B cell (primary cell): ENCODE data around the gene TOMM40L. TPM values are rescaled to one million over a fixed set of nuclear protein-coding genes. Genes with fewer than 3 reads are reported as not detected.

Experiments used
- ATAC-seq: fragments of 200-7000 bp; cut with Tn5 transposase; one replicate; pipeline ENCODE4 v1.10.0; 2021; ENCODE audit warnings: low read depth, mild to moderate bottlenecking, moderate number of reproducible peaks, moderate library complexity
- CTCF ChIA-PET: fragments of 350-600 bp; sonication (Branson Sonifier 250); formaldehyde crosslinking; loops from one replicate; lab custom pipeline; 2021; ENCODE audit warnings: antibody characterized with exemption, inconsistent platforms; lab: Charles Lee
- POLR2A ChIA-PET: fragments of 350-600 bp; sonication (Branson Sonifier 250); formaldehyde crosslinking; loops from one replicate; lab custom pipeline; 2021; ENCODE audit warnings: antibody characterized with exemption; lab: Charles Lee
- DNase-seq: peaks from one replicate; pipeline ENCODE4 v3.0.0; 2013
- H2AFZ ChIP-seq: 2 replicates; pipeline ENCODE4 v1.6.1; 2012; ENCODE audit warnings: mild to moderate bottlenecking, low read depth, low read length; ENCODE audit not compliant: insufficient read depth, poor library complexity, severe bottlenecking
- H3K27ac ChIP-seq, 2 donors: 1 replicate in 1 of 2; 2 replicates in 1 of 2; pipeline ENCODE4 v1.5.1; 2012 to 2013; ENCODE audit warnings: low read length in 2 of 2, mild to moderate bottlenecking in 2 of 2, moderate library complexity in 1 of 2
- H3K27me3 ChIP-seq, 4 experiments: fragments of 200-600 bp in 1 of 4; sonication (generic) in 1 of 4; replicated peaks in 1 of 4; 1 replicate in 2 of 4; 2 replicates in 2 of 4; pipeline versions ENCODE4 v1.6.1 to v1.7.0; 2013 to 2016; ENCODE audit warnings: low read length in 3 of 4, mild to moderate bottlenecking in 2 of 4, mixed read lengths in 1 of 4, moderate library complexity in 1 of 4; ENCODE audit not compliant: insufficient read depth in 4 of 4, control insufficient read depth in 3 of 4; ENCODE audit errors: control extremely low read depth in 1 of 4
- H3K36me3 ChIP-seq, 2 experiments: replicated peaks in 1 of 2; 1 replicate in 1 of 2; 2 replicates in 1 of 2; pipeline versions ENCODE4 v1.6.1 to v1.7.1; 2013; ENCODE audit warnings: low read length in 1 of 2; ENCODE audit not compliant: insufficient read depth in 2 of 2, control insufficient read depth in 1 of 2; ENCODE audit errors: control extremely low read depth in 1 of 2, extremely low read depth in 1 of 2
- H3K4me1 ChIP-seq, 2 donors: fragments of 200-600 bp in 1 of 2; sonication (generic) in 1 of 2; 1 replicate in 1 of 2; 2 replicates in 1 of 2; pipeline versions ENCODE4 v1.5.1 to v1.6.1; 2013 to 2017; ENCODE audit warnings: low read length in 2 of 2; ENCODE audit not compliant: control insufficient read depth in 2 of 2, insufficient read depth in 2 of 2
- H3K4me2 ChIP-seq: replicated peaks from 2 replicates; pipeline ENCODE3; 2012; ENCODE audit warnings: mild to moderate bottlenecking, low read depth, low read length; ENCODE audit not compliant: poor library complexity, severe bottlenecking
- H3K4me3 ChIP-seq, 5 experiments: fragments of 200-600 bp in 1 of 5; sonication (generic) in 1 of 5; 1 replicate in 3 of 5; 2 replicates in 2 of 5; pipeline versions ENCODE4 v1.5.1 to v1.7.0; 2011 to 2016; ENCODE audit warnings: low read length in 4 of 5, mild to moderate bottlenecking in 4 of 5, low read depth in 2 of 5, control low read depth in 1 of 5, moderate library complexity in 1 of 5; ENCODE audit not compliant: insufficient read depth in 1 of 5; ENCODE audit errors: control extremely low read depth in 1 of 5, extremely low read depth in 1 of 5
- H3K79me2 ChIP-seq: fragments of 200-600 bp; sonication (generic); one replicate; pipeline ENCODE4 v1.6.0; 2016; ENCODE audit warnings: low read length; ENCODE audit not compliant: control insufficient read depth, insufficient read depth
- H3K9ac ChIP-seq: fragments of 200-600 bp; sonication (generic); 2 replicates; pipeline ENCODE4 v1.6.1; 2017; ENCODE audit warnings: mild to moderate bottlenecking, low read length, moderate library complexity
- H3K9me3 ChIP-seq, 3 donors: one replicate each; pipeline versions ENCODE4 v1.6.1 to v1.7.1; 2013; ENCODE audit warnings: low read length in 2 of 3; ENCODE audit not compliant: control insufficient read depth in 2 of 3, insufficient read depth in 1 of 3; ENCODE audit errors: control extremely low read depth in 1 of 3
- H4K20me1 ChIP-seq: 2 replicates; pipeline ENCODE4 v1.6.0; 2012; ENCODE audit warnings: mild to moderate bottlenecking, low read length; ENCODE audit not compliant: insufficient read depth, control insufficient read depth, poor library complexity, severe bottlenecking
- H3K27ac Mint-ChIP-seq: one replicate; pipeline ENCODE4 v1.8.0; 2021; ENCODE audit warnings: mixed read lengths
- H3K27me3 Mint-ChIP-seq: one replicate; pipeline ENCODE4 v1.8.0; 2021; ENCODE audit warnings: mixed read lengths
- H3K4me1 Mint-ChIP-seq: one replicate; pipeline ENCODE4 v1.8.0; 2021; ENCODE audit warnings: mixed read lengths
- H3K4me3 Mint-ChIP-seq: one replicate; pipeline ENCODE4 v1.8.0; 2021; ENCODE audit warnings: mixed read lengths
- H3K9me3 Mint-ChIP-seq: one replicate; pipeline ENCODE4 v1.8.0; 2022; ENCODE audit warnings: mixed read lengths; ENCODE audit not compliant: insufficient read depth
- CTCF ChIP-seq: fragments of 200-600 bp; IDR thresholded peaks from one replicate; pipeline ENCODE4 v1.8.0; 2022; ENCODE audit warnings: antibody characterized with exemption, mild to moderate bottlenecking
- EZH2 ChIP-seq: IDR thresholded peaks from 2 replicates; pipeline ENCODE4 v1.6.1; 2012; ENCODE audit warnings: borderline replicate concordance, low read depth, mild to moderate bottlenecking, moderate library complexity, low read length; ENCODE audit not compliant: insufficient read depth, poor library complexity, severe bottlenecking
- WGBS: methylation state at CpG from one replicate; pipeline ENCODE4 v1.1.5; 2013; ENCODE audit warnings: missing lambda C conversion rate; ENCODE audit not compliant: insufficient coverage; 5-methylcytosine and 5-hydroxymethylcytosine counted together
- intact Hi-C: fragments of 100-400 bp; cut with micrococcal nuclease; formaldehyde crosslinking; loops from one replicate; pipeline ENCODE4 v1.10.0; 2022
- polyA minus RNA-seq: library from RNA; depleted of rRNA, polyadenylated mRNA; stranded (reverse); fragments of >200 nt; gene quantifications from 2 replicates; pipeline ENCODE4 v1.2.3, GENCODE V29; 2012
- polyA plus RNA-seq: library from polyadenylated mRNA; depleted of rRNA; stranded (reverse); fragments of >200 nt; gene quantifications from 2 replicates; pipeline ENCODE4 v1.2.3, GENCODE V29; 2012
- total RNA-seq, 2 donors: library from RNA; stranded (reverse); fragments of 120-200 nt in 1 of 2; gene quantifications; 1 replicate in 1 of 2; 2 replicates in 1 of 2; pipeline versions ENCODE4 v1.2.3 to v1.2.4, GENCODE V29; 2013 to 2022

TOMM40L gene
- total RNA-seq, result 9.2 and 9.4 TPM in 2 replicates
- 7.1 TPM for total RNA-seq (2013)
- 6.5 and 8.0 TPM in 2 replicates for polyA plus RNA-seq
- polyA minus RNA-seq, result 6.4 and 9.4 TPM in 2 replicates

GRCh38 chr1:161225534-161226319 is at the start of gene TOMM40L:
TOMM40L (plus strand) TSS chr1:161226060; CDS start chr1:161226490, 430 bp downstream.
- Histone ChIP-seq H3K9ac (peak within 1 kb of the TSS; percentile 71), H2AFZ (peak within 1 kb of the TSS; percentile 87), H3K27ac (peak within 1 kb of the TSS in 1 of 2 donors; percentile 35), H3K4me3 (peak within 1 kb of the TSS; percentile 32 to 93 (median 79)), H3K27me3 (peaks cover 0 to 32% (median 24%) of the 10 kb centered on the region in 4 experiments), H3K4me2 (peak within 1 kb of the TSS; percentile 84), H3K9me3 (no peaks in the 10 kb centered on the region), H4K20me1 (no peaks in the 10 kb centered on the region), H3K36me3 (peaks cover 1 to 18% of the 10 kb centered on the region in 2 experiments), H3K4me1 (peaks cover 22 to 29% of the 10 kb centered on the region in 2 donors), H3K79me2 (peaks cover 7% of the 10 kb centered on the region)
- ChIA-PET POLR2A (interaction anchor here (0.6 to 2.9 kb wide), 13 partner anchors 11 to 165 kb away, joined by 3 to 21 read pairs (median 5); partner anchors contain the start of genes B4GALT3, FCER1G, NDUFS2 and PPOX), CTCF (interaction anchor here (0.6 to 10.0 kb wide), 36 partner anchors 10 to 523 kb away, joined by 3 to 104 read pairs (median 6); partner anchors contain the start of genes ARHGAP30, CFAP126, FCER1G and KLHDC9)
- H3K4me1 Mint-ChIP-seq, result peaks cover 31% of the 10 kb centered on the region
- no peaks in the 10 kb centered on the region for H3K9me3 Mint-ChIP-seq
- H3K4me3 Mint-ChIP-seq, result peak within 1 kb of the TSS; percentile 99
- peaks cover 27% of the 10 kb centered on the region for H3K27me3 Mint-ChIP-seq
- TF ChIP-seq EZH2 (no peak), CTCF (peak; percentile 56)
- H3K27ac Mint-ChIP-seq, result peak within 1 kb of the TSS; percentile 90
- intact Hi-C loops, result loop anchor here (1.0 to 5.0 kb wide), 7 partner anchors 23 to 515 kb away; partner anchors contain the start of genes NDUFS2, PPOX and SDHC
- DNase-seq, result peak; percentile 96
- ATAC-seq, result peak; percentile 90
- 3% methylated on average over 10 of the region's 16 CpGs for WGBS
